A673 (cell line): Measurements from ENCODE around the gene ICOS.

ENCODE experiments used
- EZH2 ChIP-seq: fragments of 200-600 bp; sonication (generic); IDR thresholded peaks from 2 replicates; pipeline ENCODE4 v1.6.1; 2017; ENCODE audit warnings: borderline replicate concordance, low read depth, mild to moderate bottlenecking, mixed read lengths, antibody characterized with exemption, low read length; ENCODE audit not compliant: poor library complexity, severe bottlenecking
- TF ChIP-seq, protein P1 (sequence below): fragments of 300-800, 200-600 bp; sonication (generic); conservative IDR thresholded peaks from 2 replicates; pipeline ENCODE4 v1.5.1; 2017; ENCODE audit warnings: low read depth, mild to moderate bottlenecking, antibody characterized with exemption, low read length, moderate library complexity, mixed read lengths

DNA sequence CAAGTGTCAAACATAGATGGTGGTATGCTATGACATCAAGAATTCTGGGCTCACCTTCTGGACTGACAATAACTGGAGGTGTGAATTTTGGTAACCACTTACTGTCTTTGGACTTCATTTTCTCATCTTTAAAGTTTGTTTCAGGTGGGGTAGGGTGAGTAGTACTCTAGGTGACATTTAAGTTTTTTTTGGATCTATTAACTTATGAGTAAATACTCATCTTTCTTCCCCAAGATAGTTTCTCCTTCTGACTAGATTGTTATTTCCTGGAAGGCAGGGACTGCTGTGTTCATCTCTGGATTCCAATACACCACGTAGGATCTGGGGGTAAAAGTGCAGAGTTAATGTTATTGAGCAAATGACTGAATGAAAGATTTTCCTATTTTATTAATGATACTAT lies 55.9 kb downstream of the ICOS start:
- TF ChIP-seq, protein P1, sequence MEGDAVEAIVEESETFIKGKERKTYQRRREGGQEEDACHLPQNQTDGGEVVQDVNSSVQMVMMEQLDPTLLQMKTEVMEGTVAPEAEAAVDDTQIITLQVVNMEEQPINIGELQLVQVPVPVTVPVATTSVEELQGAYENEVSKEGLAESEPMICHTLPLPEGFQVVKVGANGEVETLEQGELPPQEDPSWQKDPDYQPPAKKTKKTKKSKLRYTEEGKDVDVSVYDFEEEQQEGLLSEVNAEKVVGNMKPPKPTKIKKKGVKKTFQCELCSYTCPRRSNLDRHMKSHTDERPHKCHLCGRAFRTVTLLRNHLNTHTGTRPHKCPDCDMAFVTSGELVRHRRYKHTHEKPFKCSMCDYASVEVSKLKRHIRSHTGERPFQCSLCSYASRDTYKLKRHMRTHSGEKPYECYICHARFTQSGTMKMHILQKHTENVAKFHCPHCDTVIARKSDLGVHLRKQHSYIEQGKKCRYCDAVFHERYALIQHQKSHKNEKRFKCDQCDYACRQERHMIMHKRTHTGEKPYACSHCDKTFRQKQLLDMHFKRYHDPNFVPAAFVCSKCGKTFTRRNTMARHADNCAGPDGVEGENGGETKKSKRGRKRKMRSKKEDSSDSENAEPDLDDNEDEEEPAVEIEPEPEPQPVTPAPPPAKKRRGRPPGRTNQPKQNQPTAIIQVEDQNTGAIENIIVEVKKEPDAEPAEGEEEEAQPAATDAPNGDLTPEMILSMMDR: no peak
- TF ChIP-seq EZH2: no peak
